Measurements from ENCODE around the gene CHD2. TPM values are rescaled to one million over a fixed set of nuclear protein-coding genes. Genes with fewer than 3 reads are reported as not detected.
A peak's percentile ranks its signal among the peaks of the same experiment; 100 is the strongest.

Gene CHD2
- polyA plus RNA-seq, 2 donors, result 25.8 to 32.8 TPM

DNA sequence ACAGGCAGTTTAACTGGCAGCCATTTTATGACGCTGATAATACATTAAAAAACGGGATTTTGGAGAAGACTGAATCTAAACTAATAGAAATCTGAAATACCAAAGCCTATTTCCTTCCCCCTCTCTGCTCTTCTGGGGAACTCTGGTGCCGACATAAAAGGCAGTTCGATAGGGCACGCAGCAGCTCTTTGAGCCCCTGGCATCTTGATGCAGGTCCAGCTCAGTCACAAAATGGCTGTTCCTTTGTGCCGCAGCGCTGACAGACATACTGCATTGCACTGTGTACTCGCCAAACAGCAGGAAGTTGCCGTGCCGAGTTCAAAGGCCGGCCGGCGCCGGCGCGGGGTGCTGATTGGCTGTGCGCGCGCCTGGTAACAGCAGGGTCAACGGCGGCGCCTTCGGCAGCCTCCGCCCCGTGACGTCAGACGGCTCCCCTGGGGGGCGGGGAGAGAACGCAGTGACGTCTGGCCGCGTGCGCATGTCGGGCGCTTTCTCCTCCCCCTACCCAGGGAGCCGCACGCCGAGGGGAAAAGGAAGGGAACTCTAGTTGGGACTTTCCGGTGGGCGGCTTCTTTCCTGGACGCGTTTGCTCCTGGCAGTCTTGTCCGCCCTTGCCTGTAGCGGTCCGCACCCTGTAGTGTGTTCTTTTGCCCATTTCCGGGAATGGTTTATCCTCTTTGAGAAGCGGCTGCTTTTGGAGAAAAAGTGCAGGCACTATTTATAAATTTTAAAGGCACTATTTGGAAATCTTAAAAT, 4.0 kb downstream of the CHD2 start:
- Histone ChIP-seq H3K9me3 (ENCODE audit: control insufficient read depth in 2 of 2, insufficient read depth in 1 of 2, low read depth in 1 of 2, low read length in 1 of 2) (no peaks in the 10 kb centered on the region), H3K4me3 (ENCODE audit: low read depth in 1 of 2, low read length in 2 of 2) (peak overlapping the region; percentile 27 to 66), H3K4me1 (ENCODE audit: control insufficient read depth in 2 of 2, insufficient read depth in 2 of 2, low read length in 1 of 2) (no peaks in the 10 kb centered on the region), H3K27ac (ENCODE audit: low read depth in 2 of 2, low read length in 1 of 2) (peak overlapping the region; percentile 98 to 99), H3K36me3 (ENCODE audit: control insufficient read depth in 2 of 2, insufficient read depth in 2 of 2, low read length in 1 of 2) (no peaks in the 10 kb centered on the region), H3K27me3 (ENCODE audit: control insufficient read depth in 1 of 2, insufficient read depth in 2 of 2, low read length in 2 of 2) (no peaks in the 10 kb centered on the region)
- WGBS, 2 donors, result 1% methylated on average over 40 to 47 of the region's 47 CpGs

DNA sequence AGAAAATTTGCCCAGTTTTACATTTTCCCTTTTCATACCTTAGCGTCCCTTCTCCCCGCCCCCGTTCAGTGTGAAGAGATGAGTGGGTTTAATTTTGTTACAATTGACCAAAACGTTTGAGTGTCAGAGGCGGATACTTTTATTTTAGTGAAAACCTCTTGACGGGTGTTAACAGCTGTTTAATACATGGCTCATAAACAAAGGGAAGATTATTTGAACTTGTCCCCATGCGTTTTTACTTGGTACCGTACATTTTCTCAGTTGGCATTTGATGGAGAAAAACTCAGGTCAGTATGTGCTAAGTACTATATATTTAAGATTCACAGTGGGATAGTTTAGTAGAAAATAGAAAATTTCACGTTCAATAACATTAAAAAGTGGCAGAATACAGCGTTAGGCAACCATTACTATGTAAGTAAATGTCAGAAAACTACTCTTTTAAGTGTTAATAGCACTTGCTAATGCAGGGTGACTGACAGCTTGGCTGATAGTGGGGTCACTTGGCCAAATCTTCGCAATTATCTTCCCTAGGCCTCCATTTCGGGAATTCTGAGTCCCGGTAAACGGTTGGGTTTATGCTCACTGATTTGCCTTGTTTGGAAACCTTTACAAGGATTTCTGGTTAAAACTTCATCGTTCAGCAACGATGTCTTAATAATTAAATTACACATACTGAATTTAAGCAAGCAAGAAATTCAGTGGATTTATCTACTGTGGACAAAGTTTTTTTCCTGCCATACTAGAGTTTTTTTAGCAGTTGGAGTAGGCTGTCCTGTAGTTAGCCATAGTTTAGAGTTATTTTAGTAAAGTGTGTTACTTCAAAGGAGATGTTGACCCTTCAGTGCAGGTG, 4.8 kb downstream of the CHD2 start:
- WGBS, 2 donors, result 3 to 4% methylated on average over 16 of the region's 16 CpGs
- Histone ChIP-seq H3K27ac (ENCODE audit: low read depth in 2 of 2, low read length in 1 of 2) (peak overlapping the region; percentile 98 to 99), H3K36me3 (ENCODE audit: control insufficient read depth in 2 of 2, insufficient read depth in 2 of 2, low read length in 1 of 2) (no peaks in the 10 kb centered on the region), H3K27me3 (ENCODE audit: control insufficient read depth in 1 of 2, insufficient read depth in 2 of 2, low read length in 2 of 2) (no peaks in the 10 kb centered on the region), H3K9me3 (ENCODE audit: control insufficient read depth in 2 of 2, insufficient read depth in 1 of 2, low read depth in 1 of 2, low read length in 1 of 2) (no peaks in the 10 kb centered on the region), H3K4me3 (ENCODE audit: low read depth in 1 of 2, low read length in 2 of 2) (peak overlapping the region; percentile 21 to 56), H3K4me1 (ENCODE audit: control insufficient read depth in 2 of 2, insufficient read depth in 2 of 2, low read length in 1 of 2) (peaks cover 0 to 2% of the 10 kb centered on the region in 2 donors)

DNA sequence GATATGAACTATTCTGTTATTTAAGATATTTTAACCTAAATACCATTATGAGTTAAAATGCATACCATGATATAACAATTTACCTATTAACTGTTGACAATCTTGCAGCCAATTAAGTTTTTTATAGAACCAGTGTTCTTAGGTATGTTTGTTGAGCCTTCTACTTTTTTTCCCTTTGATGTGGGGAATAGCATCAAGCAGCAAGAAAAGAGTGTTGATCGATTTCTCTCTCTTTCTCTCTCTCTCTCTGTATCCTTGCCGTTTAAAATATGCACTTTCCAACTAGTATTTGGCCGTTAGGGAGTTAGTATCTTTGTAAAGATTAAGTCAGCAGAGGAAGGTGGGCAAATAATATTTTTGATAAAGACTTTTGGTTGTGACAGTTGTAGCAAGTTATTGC, 5.9 kb downstream of the CHD2 start:
- H3K36me3 ChIP-seq (ENCODE audit: control insufficient read depth in 2 of 2, insufficient read depth in 2 of 2, low read length in 1 of 2), result peaks cover 0 to 6% of the 10 kb centered on the region in 2 donors
- 14 to 19% methylated on average over 3 of the region's 3 CpGs for WGBS, 2 donors
- H3K4me3 ChIP-seq (ENCODE audit: low read depth in 1 of 2, low read length in 2 of 2), result peak overlapping the region in 1 of 2 donors; percentile 33
- no peaks in the 10 kb centered on the region for H3K9me3 ChIP-seq (ENCODE audit: control insufficient read depth in 2 of 2, insufficient read depth in 1 of 2, low read depth in 1 of 2, low read length in 1 of 2)
- H3K27me3 ChIP-seq (ENCODE audit: control insufficient read depth in 1 of 2, insufficient read depth in 2 of 2, low read length in 2 of 2), result no peaks in the 10 kb centered on the region
- H3K4me1 ChIP-seq (ENCODE audit: control insufficient read depth in 2 of 2, insufficient read depth in 2 of 2, low read length in 1 of 2), result peaks cover 2 to 8% of the 10 kb centered on the region in 2 donors
- H3K27ac ChIP-seq (ENCODE audit: low read depth in 2 of 2, low read length in 1 of 2), result peak overlapping the region in 1 of 2 donors; percentile 91

DNA sequence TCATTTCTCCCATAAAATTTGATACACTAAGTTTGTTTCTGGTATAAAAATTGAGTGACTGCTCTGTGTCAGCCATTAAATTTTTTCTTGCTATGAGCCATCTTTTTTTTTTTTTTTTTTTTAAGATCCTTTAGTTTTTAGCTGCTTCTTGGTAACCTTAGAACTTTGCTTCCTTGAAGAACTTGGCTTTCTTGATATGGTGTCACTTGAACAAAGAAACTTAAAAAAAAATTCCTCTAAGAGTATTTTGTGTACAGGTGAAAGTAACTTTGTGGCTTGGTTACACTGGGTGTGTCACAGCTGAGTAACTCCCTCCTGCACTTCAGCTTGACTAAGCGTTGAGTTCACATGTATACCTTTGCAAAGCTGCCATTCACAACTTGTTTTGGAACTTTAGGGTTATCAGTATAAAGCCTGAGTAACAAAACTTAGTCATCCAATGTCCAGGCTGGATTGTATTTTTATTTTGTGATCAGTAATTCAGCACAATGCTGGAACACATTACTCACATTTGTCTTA, 6.5 kb downstream of the CHD2 start:
- Histone ChIP-seq H3K4me3 (ENCODE audit: low read depth in 1 of 2, low read length in 2 of 2) (peak overlapping the region in 1 of 2 donors; percentile 33), H3K36me3 (ENCODE audit: control insufficient read depth in 2 of 2, insufficient read depth in 2 of 2, low read length in 1 of 2) (peaks cover 0 to 6% of the 10 kb centered on the region in 2 donors), H3K27me3 (ENCODE audit: control insufficient read depth in 1 of 2, insufficient read depth in 2 of 2, low read length in 2 of 2) (no peaks in the 10 kb centered on the region), H3K9me3 (ENCODE audit: control insufficient read depth in 2 of 2, insufficient read depth in 1 of 2, low read depth in 1 of 2, low read length in 1 of 2) (no peaks in the 10 kb centered on the region), H3K27ac (ENCODE audit: low read depth in 2 of 2, low read length in 1 of 2) (peak overlapping the region; percentile 79 to 91), H3K4me1 (ENCODE audit: control insufficient read depth in 2 of 2, insufficient read depth in 2 of 2, low read length in 1 of 2) (peaks cover 2 to 8% of the 10 kb centered on the region in 2 donors)
- 24 to 35% methylated on average over 1 of the region's 1 CpG for WGBS, 2 donors

DNA sequence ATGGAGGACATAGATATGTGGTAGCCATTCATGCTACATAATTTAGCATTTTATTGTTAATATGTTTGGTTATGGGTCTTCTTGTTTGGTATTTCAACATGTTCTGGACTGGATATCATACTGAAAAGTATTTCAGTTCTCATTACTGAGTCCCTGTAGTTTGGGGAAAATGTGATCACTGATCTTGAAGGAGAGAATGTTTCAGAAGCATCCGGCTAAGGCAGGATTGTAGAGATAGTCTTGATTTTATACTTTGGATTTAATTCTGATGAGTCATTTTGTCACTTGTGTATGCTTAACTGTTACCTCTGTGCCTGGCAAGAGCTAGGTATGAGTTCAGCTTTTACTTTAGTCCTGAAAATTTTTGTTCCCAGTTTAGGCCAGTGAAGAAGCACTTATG, 7.1 kb downstream of the CHD2 start:
- WGBS, 2 donors, result 19 to 24% methylated on average over 1 of the region's 1 CpG
- Histone ChIP-seq H3K4me3 (ENCODE audit: low read depth in 1 of 2, low read length in 2 of 2) (no peak overlapping the region), H3K36me3 (ENCODE audit: control insufficient read depth in 2 of 2, insufficient read depth in 2 of 2, low read length in 1 of 2) (peaks cover 0 to 6% of the 10 kb centered on the region in 2 donors), H3K27ac (ENCODE audit: low read depth in 2 of 2, low read length in 1 of 2) (peak overlapping the region in 1 of 2 donors; percentile 79), H3K4me1 (ENCODE audit: control insufficient read depth in 2 of 2, insufficient read depth in 2 of 2, low read length in 1 of 2) (peaks cover 2 to 11% of the 10 kb centered on the region in 2 donors), H3K27me3 (ENCODE audit: control insufficient read depth in 1 of 2, insufficient read depth in 2 of 2, low read length in 2 of 2) (no peaks in the 10 kb centered on the region), H3K9me3 (ENCODE audit: control insufficient read depth in 2 of 2, insufficient read depth in 1 of 2, low read depth in 1 of 2, low read length in 1 of 2) (no peaks in the 10 kb centered on the region)

DNA sequence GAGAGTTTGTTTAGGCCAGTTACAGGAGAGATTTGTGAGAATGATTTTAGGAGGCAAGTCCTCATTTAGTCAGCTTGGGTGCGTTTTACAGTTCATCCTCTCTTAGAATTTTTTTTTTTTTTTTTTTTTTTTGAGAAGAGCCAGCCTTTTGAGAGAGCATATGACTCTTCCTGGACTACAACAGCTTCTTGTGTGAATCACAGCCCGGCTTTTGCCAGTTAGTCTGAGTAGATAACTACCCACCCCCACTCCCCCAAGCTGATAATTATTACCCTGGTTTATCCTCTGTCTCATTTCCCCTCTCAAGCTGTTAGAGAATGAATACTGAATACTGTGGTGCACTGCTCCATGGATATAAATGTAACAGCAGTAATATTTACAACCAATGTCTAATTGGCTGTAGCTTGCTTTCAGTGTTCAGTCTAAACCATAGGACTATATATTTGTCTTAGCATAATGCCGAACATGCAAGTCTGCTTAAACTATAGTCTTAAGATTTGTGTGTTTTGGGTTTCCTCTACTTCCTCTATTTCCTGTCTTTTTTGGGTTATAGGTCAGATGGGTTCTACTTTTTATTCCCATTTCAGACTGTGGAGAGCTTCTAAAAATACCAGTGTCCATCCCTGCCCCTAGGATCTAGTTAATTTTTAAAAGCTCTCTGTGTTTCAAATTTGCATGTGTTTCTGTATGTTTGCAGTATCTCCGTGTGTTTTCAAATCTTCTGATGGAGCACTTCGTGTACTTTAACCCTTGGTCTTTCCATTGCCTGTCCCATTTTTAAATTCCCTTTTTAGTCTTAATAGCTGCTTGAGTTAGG, 8.0 kb downstream of the CHD2 start:
- 7 to 12% methylated on average over 5 of the region's 5 CpGs for WGBS, 2 donors
- Histone ChIP-seq H3K36me3 (ENCODE audit: control insufficient read depth in 2 of 2, insufficient read depth in 2 of 2, low read length in 1 of 2) (peaks cover 0 to 6% of the 10 kb centered on the region in 2 donors), H3K27me3 (ENCODE audit: control insufficient read depth in 1 of 2, insufficient read depth in 2 of 2, low read length in 2 of 2) (no peaks in the 10 kb centered on the region), H3K4me1 (ENCODE audit: control insufficient read depth in 2 of 2, insufficient read depth in 2 of 2, low read length in 1 of 2) (peaks cover 2 to 11% of the 10 kb centered on the region in 2 donors), H3K9me3 (ENCODE audit: control insufficient read depth in 2 of 2, insufficient read depth in 1 of 2, low read depth in 1 of 2, low read length in 1 of 2) (no peaks in the 10 kb centered on the region), H3K27ac (ENCODE audit: low read depth in 2 of 2, low read length in 1 of 2) (peak overlapping the region; percentile 79 to 90), H3K4me3 (ENCODE audit: low read depth in 1 of 2, low read length in 2 of 2) (no peak overlapping the region)

DNA sequence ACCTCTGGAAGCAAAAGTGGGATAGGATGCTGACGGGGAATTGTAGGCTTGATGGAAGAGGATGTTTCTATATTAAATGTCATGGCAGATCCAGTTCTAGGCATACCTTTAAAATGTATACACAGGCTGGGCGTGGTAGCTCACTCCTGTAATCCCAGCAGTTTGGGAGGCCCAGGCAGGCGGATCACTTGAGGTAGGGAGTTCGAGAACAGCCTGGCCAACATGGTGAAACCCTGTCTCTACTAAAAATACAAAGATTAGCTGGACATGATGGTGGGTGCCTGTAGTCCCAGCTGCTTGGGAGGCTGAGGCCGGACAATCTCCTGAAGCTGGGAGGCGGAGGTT, 8.6 kb downstream of the CHD2 start:
- no peak overlapping the region for H3K4me3 ChIP-seq (ENCODE audit: low read depth in 1 of 2, low read length in 2 of 2)
- peak overlapping the region; percentile 79 to 86 for H3K27ac ChIP-seq (ENCODE audit: low read depth in 2 of 2, low read length in 1 of 2)
- no peaks in the 10 kb centered on the region for H3K9me3 ChIP-seq (ENCODE audit: control insufficient read depth in 2 of 2, insufficient read depth in 1 of 2, low read depth in 1 of 2, low read length in 1 of 2)
- H3K4me1 ChIP-seq (ENCODE audit: control insufficient read depth in 2 of 2, insufficient read depth in 2 of 2, low read length in 1 of 2), result peaks cover 2 to 14% of the 10 kb centered on the region in 2 donors
- WGBS, 2 donors, result 74 to 76% methylated on average over 6 of the region's 6 CpGs
- H3K36me3 ChIP-seq (ENCODE audit: control insufficient read depth in 2 of 2, insufficient read depth in 2 of 2, low read length in 1 of 2), result peaks cover 0 to 6% of the 10 kb centered on the region in 2 donors
- H3K27me3 ChIP-seq (ENCODE audit: control insufficient read depth in 1 of 2, insufficient read depth in 2 of 2, low read length in 2 of 2), result no peaks in the 10 kb centered on the region

DNA sequence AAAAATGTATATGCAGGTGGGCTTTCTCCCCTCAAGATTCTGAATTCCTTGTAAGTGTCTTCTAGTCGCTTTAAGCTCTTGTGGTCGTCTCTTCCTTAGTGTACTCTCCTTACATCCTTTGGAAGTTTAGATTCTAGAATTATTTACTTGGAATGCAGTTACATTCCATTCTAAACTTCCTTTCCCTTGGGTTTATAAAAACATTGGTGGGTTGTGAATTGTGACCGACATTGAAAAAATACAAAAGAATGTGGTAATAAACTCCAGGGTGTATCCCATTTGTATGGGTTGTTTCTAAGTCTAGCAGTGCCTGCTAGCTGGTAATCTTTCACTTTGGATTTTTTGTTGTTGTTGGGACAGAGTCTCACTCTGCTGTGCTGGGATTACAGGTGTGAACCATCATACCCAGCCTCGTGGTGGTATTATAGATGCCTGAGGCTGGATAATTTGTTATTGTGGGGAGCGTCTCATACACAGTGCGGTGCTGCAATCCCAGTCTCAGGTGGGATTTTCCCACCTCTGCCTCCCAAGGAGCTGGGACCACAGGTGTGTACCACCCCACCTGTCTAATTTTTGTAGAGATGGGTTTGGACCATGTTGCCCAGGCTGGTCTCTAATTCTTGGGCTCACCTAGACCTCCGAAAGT, 9.1 kb downstream of the CHD2 start:
- Histone ChIP-seq H3K27ac (ENCODE audit: low read depth in 2 of 2, low read length in 1 of 2) (peak overlapping the region; percentile 79 to 86), H3K4me1 (ENCODE audit: control insufficient read depth in 2 of 2, insufficient read depth in 2 of 2, low read length in 1 of 2) (peaks cover 2 to 14% of the 10 kb centered on the region in 2 donors), H3K36me3 (ENCODE audit: control insufficient read depth in 2 of 2, insufficient read depth in 2 of 2, low read length in 1 of 2) (peaks cover 0 to 6% of the 10 kb centered on the region in 2 donors), H3K9me3 (ENCODE audit: control insufficient read depth in 2 of 2, insufficient read depth in 1 of 2, low read depth in 1 of 2, low read length in 1 of 2) (no peaks in the 10 kb centered on the region), H3K27me3 (ENCODE audit: control insufficient read depth in 1 of 2, insufficient read depth in 2 of 2, low read length in 2 of 2) (no peaks in the 10 kb centered on the region), H3K4me3 (ENCODE audit: low read depth in 1 of 2, low read length in 2 of 2) (no peak overlapping the region)
- WGBS, 2 donors, result 54 to 57% methylated on average over 7 of the region's 7 CpGs
